Upper lobe of left lung (tissue), 6 donors: ENCODE measurements around the gene LRPAP1. TPM values are rescaled to one million over a fixed set of nuclear protein-coding genes. Genes with fewer than 3 reads are reported as not detected.
"Not testable (repeated sequence)": the region's sequence is repeated elsewhere in the genome, so short reads cannot be mapped to it uniquely, and the experiment has no call there.

Experiments
- ATAC-seq, 2 donors: fragments of 200-7000 bp; cut with Tn5 transposase; one replicate each; pipeline ENCODE4 v1.9.1; 2022; ENCODE audit warnings: mild to moderate bottlenecking in 2 of 2, moderate library complexity in 2 of 2; ENCODE audit not compliant: low FRiP score in 2 of 2
- DNase-seq, 2 donors: peaks; one replicate each; pipeline ENCODE4 v3.0.0-alpha.2; 2019 to 2020
- H3K27ac ChIP-seq, 4 donors: fragments of 200-600 bp; sonication (generic); one replicate each; pipeline ENCODE4 v1.5.1; 2016 to 2019
- H3K27me3 ChIP-seq, 4 donors: fragments of 200-600 bp; sonication (generic); one replicate each; pipeline ENCODE4 v1.5.1; 2017 to 2019
- H3K36me3 ChIP-seq, 4 donors: fragments of 200-600 bp; sonication (generic); one replicate each; pipeline ENCODE4 v1.5.1; 2016 to 2019
- H3K4me1 ChIP-seq, 4 donors: fragments of 200-600 bp; sonication (generic); one replicate each; pipeline ENCODE4 v1.5.1; 2018 to 2019
- H3K4me3 ChIP-seq, 4 donors: fragments of 200-600 bp; sonication (generic); one replicate each; pipeline ENCODE4 v1.5.1; 2017 to 2019; ENCODE audit warnings: mild to moderate bottlenecking in 2 of 4, moderate library complexity in 1 of 4
- H3K9me3 ChIP-seq, 4 donors: fragments of 200-600 bp; sonication (generic); one replicate each; pipeline ENCODE4 v1.5.1; 2018 to 2019
- CTCF ChIP-seq, 6 experiments: fragments of 450-650 bp in 4 of 6; fragments of 200-600 bp in 2 of 6; sonication (generic) in 2 of 6; IDR thresholded peaks; one replicate each; pipeline ENCODE4 v1.5.1; 2016 to 2019; ENCODE audit warnings: antibody characterized with exemption in 6 of 6
- EP300 ChIP-seq, 4 donors: sonication (generic); formaldehyde crosslinking; IDR thresholded peaks; one replicate each; pipeline ENCODE4 v1.5.1; 2017; ENCODE audit warnings: antibody characterized with exemption in 4 of 4, control low read depth in 2 of 4
- POLR2A ChIP-seq, 4 donors: fragments of 450-650 bp; IDR thresholded peaks; one replicate each; pipeline ENCODE4 v1.5.1; 2016 to 2017; ENCODE audit warnings: antibody characterized with exemption in 4 of 4, mild to moderate bottlenecking in 2 of 4
- POLR2AphosphoS5 ChIP-seq, 2 donors: sonication (generic); formaldehyde crosslinking; IDR thresholded peaks; one replicate each; pipeline ENCODE4 v1.5.1; 2017; ENCODE audit warnings: antibody characterized with exemption in 2 of 2
- WGBS, 2 donors: methylation state at CpG; one replicate each; pipeline ENCODE4 v1.1.5; 2017 to 2018; 5-methylcytosine and 5-hydroxymethylcytosine counted together
- total RNA-seq, 6 donors: library from RNA; depleted of rRNA in 4 of 6; stranded (reverse); fragments of >200 nt in 4 of 6; gene quantifications; one replicate each; pipeline versions ENCODE4 v1.1.0 to v1.2.1, GENCODE V29; 2016 to 2021
- donor health status: DM: no; HTN: no; CAD: no; lungs with moderate emphysema.
- donor health status: DM: no; HTN: yes; CAD: no; lungs with severe emphysema.

LRPAP1 gene
- 100 to 1,000 TPM in 5 of 6 donors, 10 to 100 TPM in 1; 98.5 to 267 (median 251) TPM for total RNA-seq

GRCh38 chr4:3531879-3532750, at the start of gene LRPAP1:
Gene LRPAP1 (minus strand): TSS chr4:3532422. CDS start chr4:3532412, 10 bp downstream.
- H3K27ac ChIP-seq = peak within 1 kb of the TSS; percentile 57 to 89 (median 83)
- no peaks in the 10 kb centered on the region for H3K9me3 ChIP-seq
- no peaks in the 10 kb centered on the region for H3K27me3 ChIP-seq
- DNase-seq = peak; percentile 95 to 99
- WGBS, 2 donors = 0 to 1% methylated on average over 12 to 43 of the region's 84 CpGs
- H3K4me1 ChIP-seq = peaks cover 27 to 49% (median 36%) of the 10 kb centered on the region in 4 donors
- H3K4me3 ChIP-seq = peak within 1 kb of the TSS; percentile 82 to 99 (median 94)
- peak; percentile 82 to 95 for TF ChIP-seq POLR2AphosphoS5 (IDR thresholded peaks at IDR 0.05)
- no peak for TF ChIP-seq EP300 (IDR thresholded peaks at IDR 0.05)
- no peak for TF ChIP-seq CTCF (IDR thresholded peaks at IDR 0.05)
- peak in 3 of 4 donors; percentile 89 to 97 (median 91) for TF ChIP-seq POLR2A (IDR thresholded peaks at IDR 0.05)
- H3K36me3 ChIP-seq = peaks cover 0 to 21% (median 8%) of the 10 kb centered on the region in 4 donors
- peak; percentile 96 to 98 for ATAC-seq

- ATAC-seq = peak; percentile 21 to 45
- H3K9me3 ChIP-seq, H3K36me3 ChIP-seq, DNase-seq, H3K27ac ChIP-seq, H3K4me1 ChIP-seq, H3K27me3 ChIP-seq, H3K4me3 ChIP-seq: not testable (repeated sequence)
- 86 to 89% methylated on average over 9 to 15 of the region's 15 CpGs for WGBS, 2 donors
Measured at GRCh38 chr4:3581334-3582090, 49.3 kb upstream of the LRPAP1 start.

- not testable (repeated sequence) for DNase-seq, H3K4me3 ChIP-seq, H3K36me3 ChIP-seq, H3K9me3 ChIP-seq, H3K27ac ChIP-seq, ATAC-seq, H3K4me1 ChIP-seq, H3K27me3 ChIP-seq
- 88 to 92% methylated on average over 9 of the region's 9 CpGs for WGBS, 2 donors
Measured at GRCh38 chr4:3580859-3581258, 48.6 kb upstream of the LRPAP1 start.

GRCh38 chr4:3578527-3579144, 46.4 kb upstream of the LRPAP1 start:
- 77% methylated on average over 3 to 4 of the region's 4 CpGs for WGBS, 2 donors
- H3K27ac ChIP-seq, H3K9me3 ChIP-seq, H3K27me3 ChIP-seq, H3K36me3 ChIP-seq, H3K4me1 ChIP-seq, ATAC-seq, DNase-seq, H3K4me3 ChIP-seq: not testable (repeated sequence)

GRCh38 chr4:3578052-3578451, 45.8 kb upstream of the LRPAP1 start:
- H3K36me3 ChIP-seq, H3K4me3 ChIP-seq, H3K9me3 ChIP-seq, H3K27me3 ChIP-seq, H3K4me1 ChIP-seq, H3K27ac ChIP-seq, DNase-seq, ATAC-seq: not testable (repeated sequence)
- WGBS, 2 donors = 81 to 91% methylated on average over 3 of the region's 3 CpGs

- H3K4me1 ChIP-seq, H3K9me3 ChIP-seq, H3K36me3 ChIP-seq, H3K4me3 ChIP-seq, DNase-seq, ATAC-seq, H3K27me3 ChIP-seq, H3K27ac ChIP-seq: not testable (repeated sequence)
- WGBS, 2 donors = 61 to 62% methylated on average over 8 to 11 of the region's 11 CpGs
Measured at GRCh38 chr4:3577208-3577892, 45.1 kb upstream of the LRPAP1 start.

- ATAC-seq, H3K9me3 ChIP-seq, H3K36me3 ChIP-seq, H3K27me3 ChIP-seq, DNase-seq, H3K4me3 ChIP-seq, H3K27ac ChIP-seq, H3K4me1 ChIP-seq: not testable (repeated sequence)
- 85 to 95% methylated on average over 4 to 17 of the region's 21 CpGs for WGBS, 2 donors
Measured at GRCh38 chr4:3576533-3577207, 44.4 kb upstream of the LRPAP1 start.

- H3K36me3 ChIP-seq, H3K27me3 ChIP-seq, H3K4me3 ChIP-seq, DNase-seq, H3K4me1 ChIP-seq, H3K27ac ChIP-seq, H3K9me3 ChIP-seq: not testable (repeated sequence)
- 24 to 79% methylated on average over 2 to 16 of the region's 19 CpGs for WGBS, 2 donors
- peak in 1 of 2 donors; percentile 16 for ATAC-seq
Measured at GRCh38 chr4:3575426-3576369, 43.5 kb upstream of the LRPAP1 start.

- WGBS, 2 donors = 81 to 87% methylated on average over 9 of the region's 9 CpGs
- not testable (repeated sequence) for H3K4me1 ChIP-seq, H3K4me3 ChIP-seq, H3K27ac ChIP-seq, ATAC-seq, DNase-seq, H3K9me3 ChIP-seq, H3K36me3 ChIP-seq, H3K27me3 ChIP-seq
Measured at GRCh38 chr4:3574865-3575264, 42.6 kb upstream of the LRPAP1 start.
